RPMI8226 (cell line): Measurements from ENCODE around the gene CNKSR3.

Experiments
- DNase-seq: peaks from one replicate; pipeline ENCODE4 v3.0.0-alpha.2; 2015

CNKSR3 gene

DNA sequence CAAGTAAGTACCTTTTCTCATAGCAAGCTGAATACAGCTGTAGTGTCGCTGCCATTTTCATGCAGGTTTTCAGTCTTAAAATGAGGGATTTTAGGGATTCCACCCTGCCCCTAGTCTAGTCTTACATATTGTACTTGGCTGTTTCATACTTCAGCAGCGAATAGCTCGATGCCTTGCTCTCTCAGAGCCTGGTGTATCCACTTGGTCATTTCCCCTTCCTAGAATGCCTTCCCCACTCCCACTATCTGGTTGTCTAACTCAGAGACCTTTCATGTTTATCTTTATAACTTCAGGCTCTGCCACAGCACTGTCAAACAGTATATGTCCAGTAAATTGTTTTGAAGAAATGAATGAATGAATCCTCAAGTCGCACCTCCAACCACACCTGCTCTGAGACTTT, 132.8 kb downstream of the CNKSR3 start:
- DNase-seq, result no peak

DNA sequence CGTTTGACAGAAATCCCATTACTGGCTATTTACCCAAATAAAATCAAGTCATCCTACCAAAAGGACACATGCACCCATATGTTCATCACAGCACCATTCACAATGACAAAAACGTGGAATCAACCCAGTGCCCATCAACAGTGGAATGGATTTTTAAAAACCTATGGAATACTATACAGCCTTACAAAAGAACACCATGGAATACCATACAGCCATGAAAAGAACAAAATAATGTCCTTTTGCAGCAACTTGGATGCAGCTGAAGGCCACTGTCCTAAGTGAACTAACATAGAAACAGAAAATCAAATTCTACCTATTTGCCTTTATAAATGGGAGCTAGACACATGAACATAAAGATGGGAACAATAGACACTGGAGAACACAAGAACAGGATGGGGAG, 136.5 kb downstream of the CNKSR3 start:
- no peak for DNase-seq

DNA sequence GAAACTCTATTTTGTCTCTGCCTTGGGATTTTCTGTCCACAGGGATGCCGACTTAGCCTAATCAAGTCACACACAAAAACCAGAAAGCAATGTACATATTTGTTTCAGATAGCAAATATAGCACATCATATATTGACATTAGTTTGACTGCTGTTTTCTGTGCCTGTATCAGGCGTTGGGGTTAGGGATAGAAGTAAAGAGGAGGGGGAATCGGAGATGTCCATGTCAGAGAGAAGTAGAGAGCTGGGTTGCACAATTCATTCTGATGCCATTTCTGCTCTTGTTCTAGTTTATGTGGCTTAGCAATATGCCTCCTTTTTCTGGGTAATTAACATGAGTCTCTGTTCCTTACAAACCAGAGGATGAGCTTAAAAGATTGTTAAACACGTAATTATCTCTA, 139.2 kb downstream of the CNKSR3 start:
- no peak for DNase-seq

DNA sequence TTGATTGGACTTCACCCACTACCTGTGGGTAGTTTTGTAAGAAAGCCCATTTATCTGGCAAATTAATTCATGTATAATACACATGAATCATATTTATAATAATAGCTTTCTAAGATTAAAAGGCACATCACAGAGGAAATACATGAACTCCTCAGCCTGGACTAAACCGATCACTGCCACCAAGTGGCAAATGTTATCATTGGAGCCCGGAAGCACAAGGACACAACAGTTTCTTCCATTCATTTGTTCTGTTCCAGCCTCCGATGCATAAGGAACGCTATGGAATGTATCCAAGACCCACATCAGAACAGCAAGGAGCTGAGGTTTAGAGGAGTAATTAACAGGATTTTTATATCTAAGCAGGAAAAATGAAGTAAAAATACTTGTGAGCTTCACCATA, 139.9 kb downstream of the CNKSR3 start:
- DNase-seq, result peak; percentile 25

GRCh38 chr6:154367839-154368695, 142.4 kb downstream of the CNKSR3 start:
- no peak for DNase-seq

DNA sequence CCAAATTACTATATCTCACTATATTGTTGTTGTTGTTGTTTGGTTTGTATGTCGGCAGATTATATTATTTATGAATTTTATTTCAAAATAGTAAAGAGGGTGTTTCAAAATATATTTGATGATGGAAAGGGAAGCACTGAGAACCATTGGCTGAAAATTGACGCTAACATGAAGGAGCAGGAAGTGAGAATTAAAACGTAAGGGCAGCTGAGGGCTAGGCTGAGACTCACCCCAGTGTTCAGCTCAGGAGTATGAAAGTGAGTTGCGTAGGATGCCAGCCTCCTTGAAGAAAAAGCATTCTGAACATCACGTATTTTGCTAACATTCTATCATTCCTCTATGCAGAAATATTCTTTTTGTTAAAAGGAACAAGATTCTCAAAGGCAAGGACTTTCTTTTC, 143.1 kb downstream of the CNKSR3 start:
- DNase-seq, result no peak

- DNase-seq, result no peak
These were observed 146.7 kb downstream of the CNKSR3 start for GRCh38 chr6:154363821-154364220.

DNA sequence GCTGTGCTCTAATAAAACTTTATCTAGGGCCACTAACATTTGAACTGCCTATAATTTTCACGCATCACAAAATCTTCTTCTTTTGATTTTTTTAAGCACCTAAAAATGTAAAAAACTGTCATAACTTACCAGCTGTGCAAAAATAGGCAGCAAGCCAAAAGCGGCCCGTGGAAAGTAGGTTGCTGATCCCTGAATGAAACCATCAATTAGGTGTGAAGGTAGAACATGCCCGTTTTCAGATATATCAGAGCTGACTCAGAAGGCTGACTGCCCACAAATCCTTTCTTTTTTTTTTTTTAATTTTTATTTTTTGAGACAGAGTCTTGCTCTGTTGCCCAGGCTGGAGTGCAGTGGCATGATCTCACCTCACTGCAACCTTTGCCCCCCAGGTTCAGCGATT, 149.0 kb downstream of the CNKSR3 start:
- DNase-seq, result peak; percentile 38

- DNase-seq, result no peak
These were observed 150.0 kb downstream of the CNKSR3 start for GRCh38 chr6:154360476-154360875.

DNA sequence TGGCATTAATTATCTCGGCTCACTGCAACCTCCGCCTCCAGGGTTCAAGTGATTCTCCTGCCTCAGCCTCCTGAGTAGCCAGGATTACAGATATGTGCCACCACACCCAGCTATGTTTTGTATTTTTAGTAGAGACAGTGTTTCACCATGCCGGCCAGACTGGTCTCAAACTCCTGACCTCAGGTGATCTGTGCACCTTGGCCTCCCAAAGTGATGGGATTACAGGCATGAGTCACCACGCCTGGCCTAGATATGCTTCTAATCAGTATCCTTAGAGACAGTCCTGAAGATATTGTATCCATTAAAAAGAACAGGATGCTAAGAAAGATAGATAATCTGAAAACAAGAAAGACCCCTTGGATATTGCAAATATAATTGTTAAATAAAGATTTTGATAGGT, 150.8 kb downstream of the CNKSR3 start:
- no peak for DNase-seq

DNA sequence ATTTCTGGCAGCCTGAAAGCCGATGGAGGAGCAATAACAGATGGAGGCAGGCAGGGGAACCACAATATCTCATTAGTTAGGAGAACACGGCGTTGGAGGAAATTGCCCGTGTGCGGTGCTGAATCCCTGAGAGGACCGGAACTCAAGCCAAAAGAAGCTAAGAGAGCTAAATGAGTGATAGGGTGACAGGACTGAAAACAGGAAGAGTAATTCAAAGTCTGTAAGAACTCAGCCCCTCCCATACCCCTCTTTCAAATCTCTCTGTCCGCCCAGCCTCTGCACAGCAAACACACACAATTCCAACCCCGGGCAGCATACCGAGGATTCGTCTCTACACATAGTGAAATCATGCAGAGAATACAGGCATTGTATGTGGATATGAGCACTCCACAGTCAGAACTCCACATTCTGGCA, 151.3 kb downstream of the CNKSR3 start:
- DNase-seq, result peak; percentile 13

DNA sequence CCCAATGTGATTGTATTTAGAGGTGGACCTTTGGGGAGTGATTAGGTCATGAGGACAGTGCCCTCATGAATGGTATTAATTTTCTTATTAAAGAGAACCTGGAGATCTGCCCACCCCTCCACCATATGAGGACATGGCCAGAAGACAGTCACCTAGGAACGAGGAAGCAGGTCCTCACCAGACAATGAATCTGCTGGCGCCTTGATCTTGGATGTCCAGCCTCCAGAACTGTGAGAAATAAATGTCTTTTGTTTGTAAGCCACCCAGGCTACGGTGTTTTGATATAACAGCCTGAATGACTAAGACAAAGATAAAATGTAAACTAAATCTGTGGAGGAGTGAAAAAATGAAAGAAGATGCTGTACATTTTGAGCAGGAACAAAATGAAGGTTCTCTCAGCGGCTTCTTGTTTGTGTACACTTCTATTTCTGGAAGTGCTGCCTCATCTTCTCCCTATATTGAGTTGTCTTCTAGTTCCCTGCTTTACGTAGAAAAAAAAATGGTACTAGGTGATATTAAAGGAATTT, 152.4 kb downstream of the CNKSR3 start:
- DNase-seq, result no peak

DNA sequence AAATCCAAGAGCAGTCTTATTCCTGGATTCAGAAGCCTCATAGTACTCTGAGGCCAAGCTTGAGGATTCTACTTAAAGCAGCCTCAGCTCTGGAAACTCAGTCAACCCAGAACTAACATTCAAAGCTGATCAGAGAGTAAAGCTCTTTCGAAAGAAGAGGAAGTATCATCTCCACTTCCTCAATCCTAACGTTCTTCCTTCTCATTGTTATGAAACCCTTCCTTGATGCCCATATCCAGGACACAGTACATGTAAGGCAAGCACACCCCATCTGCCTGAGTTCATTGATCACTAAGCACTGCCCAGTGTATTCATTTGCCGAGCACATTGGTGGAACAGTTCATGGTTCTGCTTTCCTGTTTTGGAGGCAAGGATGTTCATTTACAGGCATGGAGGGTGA, 153.8 kb downstream of the CNKSR3 start, which contains the start of gene IPCEF1:
TSS of gene IPCEF1 (minus strand) at position 114 of the 400 bp plus-strand sequence. CDS start 90,856 bp downstream, outside the sequence.
- peak; percentile 6 for DNase-seq

DNA sequence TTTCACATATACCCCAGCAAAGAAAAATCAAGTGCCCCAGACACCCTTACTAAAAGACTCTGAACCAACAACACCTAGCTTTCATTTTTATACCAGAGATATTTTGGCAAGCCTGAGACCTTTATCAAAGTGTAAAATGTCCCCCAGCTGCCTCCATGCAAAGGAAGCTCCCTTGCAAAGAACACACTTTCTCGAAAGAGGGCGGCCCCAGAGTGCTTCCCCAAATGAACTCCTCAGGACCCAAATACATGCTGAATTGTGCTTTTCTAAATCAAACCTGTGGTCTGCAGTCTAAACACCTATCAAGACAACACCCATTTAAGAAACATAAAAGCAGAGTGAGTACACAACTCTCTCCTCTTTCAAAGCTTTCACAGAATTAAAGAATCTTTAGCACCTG, 154.4 kb downstream of the CNKSR3 start:
- DNase-seq, result peak; percentile 66

- DNase-seq, result no peak
These were observed 156.2 kb downstream of the CNKSR3 start for GRCh38 chr6:154354265-154354777.

DNA sequence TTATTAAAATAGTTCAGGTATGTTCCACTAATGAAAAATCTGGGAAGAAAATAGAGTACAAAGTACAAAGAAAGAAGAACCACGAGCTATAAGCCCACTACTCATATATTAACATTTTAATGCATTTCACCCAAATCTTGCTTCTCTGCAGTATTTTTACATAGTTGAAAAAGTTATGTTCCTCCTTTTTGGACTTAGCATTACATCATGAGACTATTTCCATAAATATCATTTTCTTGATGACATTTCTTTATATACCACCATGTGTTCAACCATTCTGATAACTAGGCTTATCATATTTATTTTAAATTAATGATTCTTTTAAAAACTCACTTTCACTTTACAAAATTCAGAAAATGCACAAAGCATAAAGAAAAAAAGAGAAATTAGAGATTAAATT, 156.9 kb downstream of the CNKSR3 start:
- DNase-seq, result no peak

- DNase-seq, result no peak
These were observed 157.4 kb downstream of the CNKSR3 start for GRCh38 chr6:154352898-154353585.

DNA sequence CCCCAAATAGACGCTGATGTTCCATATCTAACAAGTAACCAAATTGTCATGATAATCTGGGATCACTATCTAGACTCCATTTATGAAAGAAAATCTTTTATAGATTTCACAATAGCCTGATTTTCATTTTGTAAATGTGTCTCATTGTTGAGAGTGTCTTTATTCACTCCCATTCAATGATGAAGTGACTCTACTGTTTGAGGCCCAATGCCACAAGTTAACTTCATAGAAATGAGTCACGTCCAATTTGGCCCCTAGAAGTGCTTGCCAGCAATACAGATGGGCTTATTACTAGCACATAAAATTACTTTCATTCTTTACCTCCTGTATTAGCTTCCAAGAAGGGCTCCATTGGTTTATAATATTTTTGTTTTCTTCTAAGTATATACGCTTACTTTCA, 160.2 kb downstream of the CNKSR3 start:
- DNase-seq, result no peak

GRCh38 chr6:154347981-154348380, 162.5 kb downstream of the CNKSR3 start:
- no peak for DNase-seq

DNA sequence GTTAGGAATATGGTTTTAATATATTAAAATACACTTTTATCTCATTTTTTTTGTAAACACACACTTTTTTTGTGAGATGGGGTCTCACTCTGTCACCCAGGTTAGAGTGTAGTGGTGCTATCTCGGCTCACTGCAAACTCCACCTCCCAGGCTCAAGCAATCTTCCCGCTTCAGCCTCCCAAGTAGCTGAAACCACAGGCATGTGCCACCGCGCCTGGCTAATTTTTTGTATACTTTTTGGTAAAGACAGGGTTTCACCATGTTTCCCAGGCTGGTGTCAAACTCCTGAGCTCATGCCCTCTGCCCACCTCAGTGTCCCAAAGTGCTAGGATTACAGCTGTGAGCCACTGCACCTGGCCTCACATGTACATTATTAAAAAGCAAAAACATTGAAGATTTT, 164.7 kb downstream of the CNKSR3 start:
- DNase-seq, result no peak

DNA sequence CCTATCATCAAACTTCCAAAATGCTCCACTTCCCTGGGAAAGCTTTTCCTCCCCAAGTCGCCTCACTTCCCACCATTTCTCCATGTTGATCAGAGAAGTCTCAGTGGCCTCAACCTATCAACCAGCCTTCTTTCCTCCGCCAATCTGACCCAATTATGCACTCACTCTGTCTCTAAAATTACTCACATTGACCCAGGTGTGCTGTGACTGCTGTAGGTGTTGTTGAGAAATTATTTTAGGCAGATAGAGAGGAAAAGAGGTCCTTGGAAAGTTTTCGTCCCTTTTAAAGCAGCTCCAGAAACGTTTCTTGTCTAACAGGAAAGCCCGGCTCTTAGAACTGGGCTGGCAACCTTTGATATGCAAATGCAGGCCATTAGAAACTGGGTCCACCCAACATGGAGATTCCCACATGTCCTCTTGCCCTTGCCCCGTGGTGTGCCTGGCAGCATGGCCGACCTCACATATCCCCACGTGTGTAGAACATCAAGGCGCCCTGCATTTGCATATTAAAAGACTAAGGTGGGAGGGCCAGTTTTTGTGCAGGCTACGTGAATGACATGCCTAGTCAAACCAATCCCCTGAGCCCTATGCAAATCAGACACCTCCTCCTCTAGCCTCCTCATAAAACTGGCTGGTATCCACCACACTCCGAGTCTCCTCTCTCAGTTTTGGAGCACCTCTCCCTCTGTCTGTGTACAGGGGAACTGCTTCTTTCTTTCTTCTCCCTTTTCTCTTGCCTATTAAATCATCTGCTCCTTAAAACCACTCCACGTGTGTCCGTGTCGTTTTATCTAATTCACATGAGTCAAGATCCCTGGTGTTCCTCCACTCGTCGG, 166.8 kb downstream of the CNKSR3 start:
- peak; percentile 79 for DNase-seq

DNA sequence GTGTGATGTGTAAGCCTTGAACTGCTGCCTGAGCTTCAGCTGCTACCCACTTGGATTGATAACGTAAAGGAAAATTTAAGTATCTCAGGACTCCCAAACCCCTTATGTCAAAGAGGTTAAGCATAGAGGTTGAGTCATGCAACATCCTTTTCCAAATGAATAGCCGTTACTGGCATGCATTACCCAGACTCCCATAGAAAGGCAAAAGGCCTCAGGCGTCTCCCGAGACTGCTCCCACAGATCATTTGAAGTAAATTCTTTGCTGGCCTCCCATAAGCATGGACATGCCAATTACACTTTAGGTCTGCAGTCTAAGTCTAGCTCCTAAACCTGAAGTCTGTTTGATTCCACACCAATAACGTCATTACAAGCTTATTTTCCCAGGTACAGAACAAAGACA, 168.6 kb downstream of the CNKSR3 start:
- DNase-seq, result no peak

- no peak for DNase-seq
These were observed 169.1 kb downstream of the CNKSR3 start for GRCh38 chr6:154341336-154341735.
